Inflammatory macrophage treated with lipopolysaccharide for 4 hours (primary cell): ENCODE results near the gene GSTA5.
"Not testable (repeated sequence)": the region's sequence is repeated elsewhere in the genome, so short reads cannot be mapped to it uniquely, and the experiment has no call there.

Experiments
- DNase-seq: peaks from one replicate; pipeline ENCODE4 v3.0.0-alpha.2; 2020

GSTA5 gene

DNA sequence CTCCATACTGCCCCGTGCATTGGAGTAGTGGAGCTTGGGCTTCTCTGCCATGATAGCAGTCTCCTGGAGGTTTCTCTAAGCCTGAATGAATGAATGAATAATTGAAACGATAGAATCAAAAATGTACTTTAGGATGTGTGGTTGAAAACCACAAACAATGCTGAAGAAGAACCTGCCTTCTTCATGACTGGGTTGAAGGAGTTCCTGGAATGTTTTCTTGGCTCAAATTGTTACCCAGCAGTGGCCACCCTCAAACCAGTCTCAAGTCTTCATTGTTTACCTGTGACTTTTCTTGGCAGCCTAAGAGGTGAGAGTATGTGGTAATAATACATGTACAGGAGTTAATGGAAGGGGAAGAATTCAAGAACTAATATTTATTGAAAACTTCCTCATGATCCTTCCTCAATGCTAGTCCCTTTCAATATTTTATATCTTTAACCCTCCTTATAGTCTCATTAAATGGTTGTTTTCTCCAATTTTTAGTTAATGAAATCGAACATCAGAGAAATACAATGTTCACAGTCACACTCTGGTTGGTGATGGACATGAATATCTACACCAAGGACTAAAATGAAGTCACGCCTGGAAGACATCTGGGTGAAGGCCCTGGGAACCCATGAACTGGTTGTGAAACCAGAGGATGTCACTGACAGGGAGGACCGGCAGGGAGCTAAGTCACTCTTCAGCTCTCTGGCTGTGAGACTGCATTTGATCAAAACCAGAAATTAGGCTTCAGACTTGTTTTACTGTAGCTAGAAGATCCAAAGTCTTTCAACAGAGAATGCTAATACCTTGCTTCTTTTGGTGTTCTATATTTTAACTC, at the start of gene GSTA5:
Gene GSTA5 (minus strand): TSS at position 51 of the 823 bp plus-strand sequence.
- DNase-seq = no peak

- DNase-seq = no peak
These were observed 49.4 kb upstream of the GSTA5 start for GRCh38 chr6:52890018-52890417.

DNA sequence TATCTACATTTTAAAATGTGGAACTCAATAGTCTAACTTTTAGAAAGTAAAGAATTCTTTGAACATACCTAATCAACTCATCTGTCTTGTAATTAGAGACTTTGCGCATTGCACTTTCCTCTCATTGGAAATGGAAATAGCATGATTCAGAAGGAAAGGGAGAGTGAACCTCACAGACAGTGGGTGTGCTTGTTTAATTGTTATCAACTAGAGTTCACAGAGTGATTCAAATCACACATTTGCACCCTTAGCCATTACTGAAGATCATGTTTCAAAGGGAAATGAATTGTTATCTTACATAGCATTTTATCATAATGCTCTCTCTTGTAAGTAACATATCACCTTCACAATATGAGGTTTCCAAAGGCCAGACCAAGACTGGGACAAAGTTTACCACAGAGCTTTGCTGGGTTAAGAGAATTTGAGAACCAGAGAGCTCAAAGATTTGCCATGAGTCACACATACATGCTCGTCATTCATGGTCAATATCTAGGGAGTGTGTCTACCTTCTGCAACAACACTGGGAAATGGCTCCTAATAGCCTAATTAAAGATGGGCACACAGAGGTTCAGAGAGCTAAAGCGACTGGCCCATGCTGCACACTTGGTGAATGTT, 47.4 kb upstream of the GSTA5 start:
- DNase-seq = no peak

- peak; percentile 69 for DNase-seq
These were observed 41.6 kb upstream of the GSTA5 start for GRCh38 chr6:52881996-52882841.

DNA sequence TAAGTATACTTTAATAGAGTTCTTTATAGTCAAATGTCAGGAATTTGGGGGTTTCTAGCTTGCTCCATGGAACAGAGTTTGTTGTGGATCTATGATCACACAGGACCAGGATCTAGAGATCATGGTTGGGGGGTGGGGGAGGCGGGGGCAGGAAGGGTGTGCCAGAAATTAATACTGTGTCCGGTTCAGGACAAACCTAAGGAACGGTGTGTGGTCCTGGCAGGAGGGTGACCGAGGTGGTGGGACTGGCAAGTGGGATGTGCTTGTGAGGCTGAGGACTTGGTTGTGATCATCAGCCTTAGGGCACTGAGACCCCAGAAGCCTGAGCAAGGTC, 41.0 kb upstream of the GSTA5 start:
- no peak for DNase-seq

- DNase-seq = no peak
These were observed 37.2 kb upstream of the GSTA5 start for GRCh38 chr6:52877786-52878185.

- no peak for DNase-seq
These were observed 36.6 kb upstream of the GSTA5 start for GRCh38 chr6:52877168-52877567.

DNA sequence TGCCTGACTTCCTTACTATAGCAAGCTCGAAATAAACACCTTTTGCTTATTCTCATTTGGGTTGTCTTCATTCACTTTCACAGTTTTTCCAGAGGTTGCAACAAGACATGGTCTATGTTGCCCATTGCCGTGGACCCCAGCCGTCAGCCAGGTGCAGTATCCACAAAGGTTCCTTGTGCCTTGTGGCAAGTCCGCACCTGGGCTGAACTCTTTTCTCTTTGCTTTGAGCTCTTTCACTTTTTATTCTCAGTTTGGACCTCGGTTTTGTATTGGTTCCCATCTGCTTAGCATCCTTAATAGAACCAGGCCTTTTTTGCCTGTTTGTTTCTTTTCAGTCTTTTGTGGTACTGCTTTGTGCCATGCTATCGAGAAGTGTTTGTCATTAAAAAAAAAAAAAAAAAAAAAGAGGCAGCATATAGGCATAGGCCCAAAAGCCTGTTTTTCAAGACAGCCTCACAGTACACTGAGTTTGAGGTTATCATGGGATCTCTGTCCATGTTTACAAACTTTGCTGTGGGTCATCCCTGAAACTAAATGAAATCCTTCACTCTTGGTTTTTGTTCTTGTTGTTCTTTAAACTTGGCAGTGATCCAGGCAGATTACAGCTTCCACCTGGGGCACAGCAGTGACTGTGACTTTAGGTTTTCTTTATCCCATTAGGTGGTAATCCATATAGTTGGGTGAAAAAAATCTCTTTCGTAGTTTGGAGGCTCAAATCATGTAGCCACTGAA, 35.6 kb upstream of the GSTA5 start:
- DNase-seq = no peak

GRCh38 chr6:52872031-52872430, 31.4 kb upstream of the GSTA5 start:
- DNase-seq = no peak

GRCh38 chr6:52871621-52872020, 31.0 kb upstream of the GSTA5 start:
- DNase-seq = no peak

- DNase-seq = not testable (repeated sequence)
These were observed 29.9 kb upstream of the GSTA5 start for GRCh38 chr6:52870335-52871091.

DNA sequence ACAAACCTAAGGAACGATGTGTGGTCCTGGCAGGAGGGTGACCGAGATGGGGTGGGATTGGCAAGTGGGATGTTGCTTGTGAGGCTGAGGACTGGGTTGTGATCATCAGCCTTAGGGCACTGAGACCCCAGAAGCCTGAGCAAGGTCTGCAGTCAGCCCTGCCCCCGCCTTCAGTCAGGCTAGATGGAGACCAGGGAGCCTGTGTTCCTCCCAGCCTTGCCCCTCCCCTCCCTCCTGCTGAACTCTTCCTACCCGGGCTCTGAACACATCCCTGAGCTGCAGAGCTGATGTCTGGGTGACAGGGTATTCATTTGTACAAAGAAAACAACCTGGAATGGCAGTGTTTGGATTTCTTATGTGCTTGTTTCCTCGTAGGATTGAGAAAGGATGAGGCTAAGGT, 28.3 kb upstream of the GSTA5 start:
- not testable (repeated sequence) for DNase-seq

DNA sequence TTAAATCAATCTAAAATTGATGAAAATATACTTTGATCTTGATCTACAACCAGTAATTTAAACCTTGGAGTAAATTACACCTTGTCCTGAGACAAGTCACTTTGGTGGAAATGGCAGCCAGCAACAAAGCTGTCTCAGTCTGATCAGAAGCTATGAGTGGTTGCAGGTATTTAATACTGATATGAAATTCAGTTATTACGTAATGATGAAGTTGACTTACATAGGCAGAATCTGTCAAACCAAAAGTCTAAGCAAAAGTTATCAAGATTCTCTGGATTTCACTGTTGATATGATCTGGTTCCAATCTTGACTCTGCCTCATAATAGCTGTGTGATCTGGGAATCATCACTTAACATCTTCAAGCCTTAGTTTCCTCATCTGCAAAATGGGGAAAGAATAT, 27.6 kb upstream of the GSTA5 start:
- DNase-seq = no peak

- DNase-seq = not testable (repeated sequence)
These were observed 20.5 kb upstream of the GSTA5 start for GRCh38 chr6:52861151-52861550.

DNA sequence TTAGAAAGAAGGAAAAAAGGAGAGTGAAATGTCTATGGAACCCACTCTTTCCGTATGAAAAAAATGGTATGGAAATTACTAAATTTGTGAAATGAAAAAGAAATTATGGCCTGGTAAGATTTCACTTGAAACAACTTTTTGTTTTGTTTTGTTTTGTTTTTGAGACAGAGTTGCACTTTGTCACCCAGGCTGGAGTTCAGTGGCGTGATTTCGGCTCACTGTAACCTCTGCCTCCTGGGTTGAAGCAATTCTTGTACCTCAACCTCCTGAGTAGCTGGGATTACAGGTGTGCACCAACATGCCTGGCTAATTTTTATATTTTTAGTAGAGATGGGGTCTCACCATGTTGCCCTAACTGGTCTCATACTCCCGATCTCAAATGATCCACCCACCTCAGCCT, 17.8 kb upstream of the GSTA5 start:
- DNase-seq = no peak

GRCh38 chr6:52856137-52856536, 15.5 kb upstream of the GSTA5 start:
- DNase-seq = not testable (repeated sequence)

DNA sequence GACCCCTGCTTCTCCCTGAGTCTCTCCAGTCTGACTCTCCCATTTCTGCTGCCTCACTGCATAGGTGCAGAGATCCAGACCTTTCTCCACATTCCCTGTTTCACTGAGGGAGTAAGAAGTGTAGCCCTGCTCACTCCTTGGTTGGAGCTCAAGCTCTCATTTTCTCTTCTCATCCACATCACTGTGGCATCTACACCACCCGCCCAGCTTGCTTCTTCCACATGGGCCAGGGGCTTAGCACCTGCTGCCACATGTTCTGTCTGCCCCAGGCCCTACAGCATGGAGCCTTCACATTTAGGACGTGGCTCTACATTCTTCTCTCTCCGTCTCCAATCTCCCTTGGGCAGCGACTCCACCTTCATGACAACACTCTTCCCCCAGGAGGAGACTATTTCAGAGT, 8.5 kb upstream of the GSTA5 start:
- no peak for DNase-seq

DNA sequence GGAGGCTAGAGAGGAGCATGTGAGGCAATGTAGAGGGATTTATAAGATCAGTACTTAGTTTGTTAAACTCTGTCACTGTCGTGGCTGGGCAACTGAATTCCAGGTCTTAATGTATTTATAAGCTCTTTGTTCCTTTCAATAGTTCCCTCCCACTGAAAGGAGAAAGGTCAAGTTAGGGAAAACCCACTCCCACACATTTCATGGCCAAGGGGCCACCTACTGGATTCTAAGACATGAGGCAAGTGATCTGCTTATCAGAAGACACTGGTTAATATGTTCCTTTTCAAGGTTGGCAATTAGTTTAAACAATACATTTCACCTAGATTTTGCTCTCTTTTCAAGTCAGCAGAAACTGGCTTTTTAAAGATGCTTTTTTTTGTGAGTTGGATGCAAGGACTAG, 5.4 kb upstream of the GSTA5 start:
- no peak for DNase-seq

GRCh38 chr6:52843605-52844004, 3.0 kb upstream of the GSTA5 start:
- no peak for DNase-seq

GRCh38 chr6:52839124-52840055, 1.2 kb downstream of the GSTA5 start:
- peak; percentile 47 for DNase-seq

- DNase-seq = no peak
These were observed 6.1 kb downstream of the GSTA5 start for GRCh38 chr6:52834481-52834880.
